Spleen (tissue), 7 donors: Measurements from ENCODE around the gene RAB30.

Source experiments
- POLR2A ChIP-seq, 3 donors: fragments of 450-650 bp; IDR thresholded peaks; one replicate each; pipeline ENCODE4 v1.5.1; 2017; ENCODE audit warnings: antibody characterized with exemption in 3 of 3, mild to moderate bottlenecking in 1 of 3
- POLR2AphosphoS5 ChIP-seq, 3 donors: sonication (generic); formaldehyde crosslinking; IDR thresholded peaks; one replicate each; pipeline ENCODE4 v1.5.1; 2017; ENCODE audit warnings: antibody characterized with exemption in 3 of 3
- TF ChIP-seq, protein P1 (sequence below), 11 experiments: fragments of 200-600 bp in 7 of 11; fragments of 450-650 bp in 4 of 11; sonication (generic) in 4 of 11; IDR thresholded peaks in 8 of 11; conservative IDR thresholded peaks in 3 of 11; 1 replicate in 7 of 11; 2 replicates in 4 of 11; pipeline versions ENCODE4 v1.4.0 to v1.8.0; 2016 to 2021; ENCODE audit warnings: antibody characterized with exemption in 11 of 11, inconsistent platforms in 4 of 11, mild to moderate bottlenecking in 1 of 11
- donor health status: DM: no; HTN: no; CAD: no; lungs with moderate emphysema.
- donor health status: DM: no; HTN: no; CAD: no.
- donor health status: DM: no; HTN: no; CAD: no.

GRCh38 chr11:83102834-83103233, 31.1 kb upstream of the RAB30 start:
- TF ChIP-seq, protein P1, sequence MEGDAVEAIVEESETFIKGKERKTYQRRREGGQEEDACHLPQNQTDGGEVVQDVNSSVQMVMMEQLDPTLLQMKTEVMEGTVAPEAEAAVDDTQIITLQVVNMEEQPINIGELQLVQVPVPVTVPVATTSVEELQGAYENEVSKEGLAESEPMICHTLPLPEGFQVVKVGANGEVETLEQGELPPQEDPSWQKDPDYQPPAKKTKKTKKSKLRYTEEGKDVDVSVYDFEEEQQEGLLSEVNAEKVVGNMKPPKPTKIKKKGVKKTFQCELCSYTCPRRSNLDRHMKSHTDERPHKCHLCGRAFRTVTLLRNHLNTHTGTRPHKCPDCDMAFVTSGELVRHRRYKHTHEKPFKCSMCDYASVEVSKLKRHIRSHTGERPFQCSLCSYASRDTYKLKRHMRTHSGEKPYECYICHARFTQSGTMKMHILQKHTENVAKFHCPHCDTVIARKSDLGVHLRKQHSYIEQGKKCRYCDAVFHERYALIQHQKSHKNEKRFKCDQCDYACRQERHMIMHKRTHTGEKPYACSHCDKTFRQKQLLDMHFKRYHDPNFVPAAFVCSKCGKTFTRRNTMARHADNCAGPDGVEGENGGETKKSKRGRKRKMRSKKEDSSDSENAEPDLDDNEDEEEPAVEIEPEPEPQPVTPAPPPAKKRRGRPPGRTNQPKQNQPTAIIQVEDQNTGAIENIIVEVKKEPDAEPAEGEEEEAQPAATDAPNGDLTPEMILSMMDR (IDR thresholded peaks at IDR 0.05 in 8 of 11, conservative IDR thresholded peaks at IDR 0.05 in 3 of 11), result no peak
- TF ChIP-seq POLR2A (IDR thresholded peaks at IDR 0.05) (no peak), POLR2AphosphoS5 (IDR thresholded peaks at IDR 0.05) (no peak)
